ENCODE results near the gene RBM39. TPM values are rescaled to one million over a fixed set of nuclear protein-coding genes. Genes with fewer than 3 reads are reported as not detected.

The RBM39 gene
- total RNA-seq = 141 and 171 TPM in 2 replicates

DNA sequence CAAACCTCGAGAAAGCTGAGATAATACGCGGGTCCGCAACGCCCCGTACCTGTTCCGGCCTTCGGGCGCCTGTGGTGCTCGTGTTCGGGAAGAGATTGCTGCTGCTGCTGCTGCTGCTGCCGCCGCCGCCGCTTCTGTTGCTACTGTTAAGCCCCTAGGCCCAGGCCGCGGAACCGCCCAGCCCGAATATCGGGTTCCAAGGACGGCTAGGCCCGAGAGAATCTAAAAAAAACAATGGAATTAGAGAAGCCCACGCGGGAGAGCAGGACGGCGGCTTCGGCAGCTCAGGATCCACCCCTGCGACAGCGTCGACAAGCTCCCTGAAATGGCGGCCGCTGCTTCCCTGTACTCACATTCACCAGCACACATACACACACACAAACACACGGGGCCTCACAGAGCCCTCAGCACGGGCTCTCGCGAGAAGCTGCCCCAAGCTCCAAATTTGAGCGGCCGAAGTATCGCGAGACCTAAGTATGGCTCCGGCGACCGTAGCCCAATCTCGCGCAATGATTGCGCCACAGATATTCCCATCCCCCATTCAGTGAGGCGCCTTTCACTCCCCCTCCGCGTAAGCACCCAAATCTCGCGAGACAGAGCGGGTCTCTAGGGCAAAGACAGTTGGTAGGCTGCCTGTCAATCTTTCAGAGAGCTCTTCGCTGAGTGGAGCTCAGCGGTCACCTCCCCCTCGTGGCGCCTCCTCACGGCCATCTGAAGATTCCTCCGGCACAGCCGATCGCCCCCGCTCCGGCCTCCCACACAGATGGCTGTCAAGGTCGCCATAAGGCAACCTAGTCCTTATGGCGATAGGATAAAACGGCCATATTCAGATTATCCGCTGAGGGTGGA is at the start of gene RBM39:
TSS of gene RBM39 (minus strand) at position 369 of the 849 bp plus-strand sequence. CDS start 1,386 bp downstream, outside the sequence.

DNA sequence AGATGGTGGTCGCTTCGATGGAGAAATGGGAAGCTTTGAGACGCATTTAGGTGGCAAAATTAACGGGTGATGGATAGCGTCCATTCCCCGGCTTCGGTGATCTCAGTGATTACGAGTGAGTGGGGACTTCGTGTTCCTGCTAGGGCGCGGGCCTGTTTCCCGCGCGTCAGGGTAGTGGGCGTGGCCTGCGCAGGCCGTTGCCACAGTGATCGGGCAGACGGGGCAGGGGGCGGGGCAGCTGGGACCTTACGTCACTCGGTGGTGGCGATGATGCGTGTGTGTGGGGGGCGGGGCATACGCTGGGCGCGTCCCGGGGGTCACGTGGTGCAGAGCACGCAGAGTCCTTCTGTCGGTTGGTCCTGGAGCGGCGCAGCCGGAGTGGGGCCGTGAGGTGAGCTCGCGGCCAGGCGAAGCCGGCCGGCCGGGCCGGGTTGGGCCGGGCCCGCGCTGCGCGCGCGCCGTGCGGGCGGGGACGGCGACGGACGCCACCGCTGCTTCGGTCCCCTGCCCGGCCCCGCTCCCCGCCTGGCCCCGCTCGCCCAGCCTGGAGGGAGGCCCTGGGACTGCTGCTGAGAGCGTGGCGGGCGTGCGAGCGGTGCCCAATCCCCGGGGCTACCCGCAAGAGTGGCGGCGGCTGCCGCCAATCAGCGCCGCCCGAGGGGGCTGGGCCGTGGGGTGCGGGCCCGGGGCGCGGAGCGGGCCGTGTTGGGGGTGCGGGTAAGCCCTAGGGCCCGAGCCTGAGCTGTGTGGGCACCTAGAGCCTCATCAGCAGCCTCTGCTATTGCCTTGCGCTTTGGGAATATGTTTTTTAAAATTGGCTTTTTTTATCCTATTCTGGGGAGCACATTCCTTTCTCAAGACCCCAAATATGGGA is 29.9 kb upstream of the RBM39 start, which contains the start of gene PHF20:
TSS of gene PHF20 (plus strand) at position 327 of the 874 bp plus-strand sequence. CDS start 29,508 bp downstream, outside the sequence.

DNA sequence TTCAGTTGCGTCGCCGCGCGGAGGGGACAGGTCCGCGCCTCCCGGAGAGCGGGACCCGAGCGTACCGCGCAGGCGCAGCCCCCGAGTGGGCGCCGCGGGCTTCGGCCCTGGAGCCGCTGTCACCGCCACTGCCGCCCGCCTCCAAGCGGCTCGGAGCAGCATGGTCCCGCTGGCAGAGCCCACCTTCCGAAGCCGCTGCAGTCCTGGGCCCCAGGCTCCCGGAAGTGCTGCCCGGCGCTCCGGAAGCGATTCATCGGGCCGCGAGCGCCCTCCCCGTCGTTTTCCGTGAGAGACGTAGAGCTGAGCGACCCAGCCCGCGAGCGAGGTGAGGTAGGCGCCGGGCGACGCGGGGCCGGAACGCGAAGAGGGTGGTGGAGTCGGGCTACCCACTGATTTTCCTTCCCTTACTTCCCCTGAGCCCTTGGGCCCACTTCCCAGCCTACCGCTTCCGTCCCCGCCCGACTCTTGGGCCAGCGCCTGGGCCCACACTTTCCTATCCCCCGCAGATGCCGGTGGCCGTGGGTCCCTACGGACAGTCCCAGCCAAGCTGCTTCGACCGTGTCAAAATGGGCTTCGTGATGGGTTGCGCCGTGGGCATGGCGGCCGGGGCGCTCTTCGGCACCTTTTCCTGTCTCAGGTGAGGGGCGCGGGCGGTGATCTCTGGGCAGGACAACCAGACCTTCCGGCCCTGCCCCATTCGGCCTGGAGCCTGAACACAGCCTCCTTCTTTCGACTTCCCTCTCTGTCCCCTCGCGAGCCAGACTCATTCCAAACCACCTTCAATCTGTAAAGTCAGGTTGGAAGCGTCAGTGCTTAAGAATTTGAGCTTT is 42.7 kb downstream of the RBM39 start, which contains the start of the genes NFS1 and ROMO1:
TSS of gene NFS1 (minus strand) at position 226 of the 830 bp plus-strand sequence. CDS start at position 162, 64 bp downstream.
TSS of gene ROMO1 (plus strand) at position 279 of the 830 bp plus-strand sequence. CDS start at position 507, 228 bp downstream.

DNA sequence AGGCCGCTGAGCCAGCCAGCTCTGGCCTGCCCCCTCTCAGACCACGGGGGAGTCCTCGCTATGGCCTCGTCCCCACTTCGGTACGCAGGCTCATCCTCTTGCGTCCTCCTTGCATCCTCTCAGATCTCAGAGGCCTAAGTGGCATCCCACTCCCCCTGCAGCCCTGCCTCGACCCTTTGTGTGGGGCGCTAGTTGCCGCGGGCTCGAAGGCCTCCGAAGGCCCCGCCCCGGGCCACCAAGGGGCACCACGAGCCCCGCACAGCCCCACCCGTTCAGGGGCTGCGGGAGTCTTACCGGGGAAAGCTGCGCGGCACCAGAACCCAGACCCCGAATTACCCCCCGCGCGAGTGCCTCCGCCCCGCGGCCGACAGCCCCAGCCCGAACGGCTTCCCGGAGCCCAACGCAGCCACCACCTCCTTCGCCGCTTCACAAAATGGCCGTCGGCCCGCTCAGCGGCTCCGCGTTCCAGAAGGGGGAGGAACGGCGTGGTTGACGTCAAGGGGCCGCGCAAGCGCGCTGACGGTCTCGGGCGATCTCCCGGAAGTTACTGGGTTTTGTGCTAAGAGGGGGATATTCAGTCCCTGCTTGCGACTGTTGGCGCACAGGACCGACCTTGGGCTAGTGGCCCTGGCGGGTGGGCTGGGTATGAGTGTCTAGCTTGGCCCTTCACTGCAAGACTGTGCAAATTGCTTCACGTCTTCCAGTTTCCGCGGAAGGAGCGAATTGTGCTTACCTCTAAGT is 77.4 kb downstream of the RBM39 start, which contains the start of the genes CPNE1 and RBM12:
TSS of gene CPNE1 (minus strand) at position 435 of the 741 bp plus-strand sequence. CDS start 31,977 bp downstream, outside the sequence.
TSS of gene RBM12 (minus strand) at position 435 of the 741 bp plus-strand sequence. CDS start 9,578 bp downstream, outside the sequence.

Other genes starting within 250 kb of the RBM39 start
- not detected in 2 replicates for gene C20orf173, start 212.6 kb downstream of the RBM39 start, total RNA-seq
- 396 and 424 TPM in 2 replicates for gene ERGIC3, start 200.2 kb downstream of the RBM39 start, total RNA-seq
- 32.9 and 44.2 TPM in 2 replicates for gene SPAG4, start 126.4 kb downstream of the RBM39 start, total RNA-seq
- 145 and 149 TPM in 2 replicates for gene CPNE1, start 77.4 kb downstream of the RBM39 start, total RNA-seq
- 26.6 and 31.1 TPM in 2 replicates for gene RBM12, start 77.4 kb downstream of the RBM39 start, total RNA-seq
- 25.1 and 28.8 TPM in 2 replicates for gene NFS1, start 42.9 kb downstream of the RBM39 start, total RNA-seq
- 584 and 690 TPM in 2 replicates for gene ROMO1, start 42.9 kb downstream of the RBM39 start, total RNA-seq
- gene PHF20, start 29.8 kb upstream of the RBM39 start, total RNA-seq = 17.8 and 18.1 TPM in 2 replicates
- 78.7 and 82.6 TPM in 2 replicates for gene SCAND1, start 212.2 kb upstream of the RBM39 start, total RNA-seq
- 0.54 and 2.1 TPM in 2 replicates for gene CNBD2, start 226.3 kb upstream of the RBM39 start, total RNA-seq